GM12892 (cell line): ENCODE results near the gene SPECC1L.

Experiments
- POLR2A ChIP-seq: IDR thresholded peaks from 2 replicates; pipeline ENCODE4 v1.6.1; 2011; ENCODE audit warnings: low read depth, low read length, control low read depth
- TAF1 ChIP-seq: IDR thresholded peaks from 2 replicates; pipeline ENCODE4 v1.6.1; 2011; ENCODE audit warnings: low read depth, mild to moderate bottlenecking, control low read depth, low read length, borderline replicate concordance

GRCh38 chr22:24319451-24319850 lies 48.8 kb downstream of the SPECC1L start:
- no peak for TF ChIP-seq POLR2A
- no peak for TF ChIP-seq TAF1
